ENCODE results near the gene TXLNG.

- TF ChIP-seq, protein P1, sequence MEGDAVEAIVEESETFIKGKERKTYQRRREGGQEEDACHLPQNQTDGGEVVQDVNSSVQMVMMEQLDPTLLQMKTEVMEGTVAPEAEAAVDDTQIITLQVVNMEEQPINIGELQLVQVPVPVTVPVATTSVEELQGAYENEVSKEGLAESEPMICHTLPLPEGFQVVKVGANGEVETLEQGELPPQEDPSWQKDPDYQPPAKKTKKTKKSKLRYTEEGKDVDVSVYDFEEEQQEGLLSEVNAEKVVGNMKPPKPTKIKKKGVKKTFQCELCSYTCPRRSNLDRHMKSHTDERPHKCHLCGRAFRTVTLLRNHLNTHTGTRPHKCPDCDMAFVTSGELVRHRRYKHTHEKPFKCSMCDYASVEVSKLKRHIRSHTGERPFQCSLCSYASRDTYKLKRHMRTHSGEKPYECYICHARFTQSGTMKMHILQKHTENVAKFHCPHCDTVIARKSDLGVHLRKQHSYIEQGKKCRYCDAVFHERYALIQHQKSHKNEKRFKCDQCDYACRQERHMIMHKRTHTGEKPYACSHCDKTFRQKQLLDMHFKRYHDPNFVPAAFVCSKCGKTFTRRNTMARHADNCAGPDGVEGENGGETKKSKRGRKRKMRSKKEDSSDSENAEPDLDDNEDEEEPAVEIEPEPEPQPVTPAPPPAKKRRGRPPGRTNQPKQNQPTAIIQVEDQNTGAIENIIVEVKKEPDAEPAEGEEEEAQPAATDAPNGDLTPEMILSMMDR (IDR thresholded peaks at IDR 0.05) = no peak
- TF ChIP-seq POLR2AphosphoS5 (IDR thresholded peaks at IDR 0.05; ENCODE audit: insufficient read depth in 1 of 2, low read depth in 1 of 2) = no peak
- no peak for TF ChIP-seq POLR2A (IDR thresholded peaks at IDR 0.05)
Observed at GRCh38 chrX:16855363-16856075, 69.3 kb downstream of the TXLNG start.

Data from vagina (tissue), 2 donors.